OCI-LY3 (cell line): ENCODE measurements around the gene GPR150.

ENCODE experiments used
- H2AFZ ChIP-seq: fragments of 200-600, 300-600 bp; shearing (Covaris generic); 2 replicates; pipeline ENCODE4 v1.6.0; 2014; ENCODE audit warnings: antibody characterized with exemption, low read depth, low read length
- H3K27ac ChIP-seq: fragments of 200-600, 300-600 bp; sonication (generic); 2 replicates; pipeline ENCODE4 v1.5.1; 2014; ENCODE audit warnings: mild to moderate bottlenecking, low read length, moderate library complexity, mixed read lengths
- H3K27me3 ChIP-seq: fragments of 200-600, 300-600 bp; sonication (generic); 2 replicates; pipeline ENCODE4 v1.6.1; 2014; ENCODE audit warnings: low read depth, low read length, mixed read lengths
- H3K36me3 ChIP-seq: fragments of 200-600, 300-600 bp; sonication (generic); replicated peaks from 2 replicates; pipeline ENCODE3; 2014; ENCODE audit warnings: low read depth, low read length, mixed read lengths
- H3K4me1 ChIP-seq: fragments of 300-600, 200-600 bp; sonication (generic); 2 replicates; pipeline ENCODE4 v1.6.1; 2014; ENCODE audit warnings: low read length, mixed read lengths
- H3K4me2 ChIP-seq: fragments of 200-600, 300-600 bp; sonication (generic); 2 replicates; pipeline ENCODE4 v1.6.1; 2014; ENCODE audit warnings: low read length, mixed read lengths
- H3K4me3 ChIP-seq: fragments of 300-600, 200-600 bp; sonication (generic); 2 replicates; pipeline ENCODE4 v1.5.1; 2014; ENCODE audit warnings: antibody characterized with exemption, mild to moderate bottlenecking, low read length, moderate library complexity
- H3K79me2 ChIP-seq: fragments of 300-600, 200-600 bp; shearing (Covaris generic); 2 replicates; pipeline ENCODE4 v1.6.1; 2014; ENCODE audit warnings: mild to moderate bottlenecking, low read length, mixed read lengths
- H3K9ac ChIP-seq: fragments of 300-600, 200-600 bp; shearing (Covaris generic); 2 replicates; pipeline ENCODE4 v1.6.0; 2014; ENCODE audit warnings: mild to moderate bottlenecking, low read length, moderate library complexity
- H3K9me3 ChIP-seq: fragments of 200-600, 300-600 bp; shearing (Covaris generic); 2 replicates; pipeline ENCODE4 v1.6.1; 2014; ENCODE audit warnings: low read length, mixed read lengths; ENCODE audit not compliant: insufficient read depth
- H4K20me1 ChIP-seq: fragments of 200-600, 300-600 bp; sonication (generic); 2 replicates; pipeline ENCODE4 v1.6.1; 2016; ENCODE audit warnings: low read length, mixed read lengths; ENCODE audit not compliant: insufficient read depth
- CTCF ChIP-seq: fragments of 200-600, 300-600 bp; sonication (generic); IDR thresholded peaks from 2 replicates; pipeline ENCODE4 v1.5.1; 2014; ENCODE audit warnings: antibody characterized with exemption, low read length, low read depth
- EZH2phosphoT487 ChIP-seq: fragments of 200-600 bp; shearing (Covaris generic); IDR thresholded peaks from 2 replicates; pipeline ENCODE4 v1.6.1; 2018; ENCODE audit warnings: antibody characterized with exemption, mixed run types, low read depth

GPR150 gene

GRCh38 chr5:95617057-95617456 lies 2.8 kb upstream of the GPR150 start:
- Histone ChIP-seq H3K4me2 (peak overlapping the region; percentile 48), H3K36me3 (no peaks in the 10 kb centered on the region), H4K20me1 (no peaks in the 10 kb centered on the region), H3K9ac (no peak overlapping the region), H3K9me3 (no peaks in the 10 kb centered on the region), H3K27ac (no peak overlapping the region), H3K4me3 (no peak overlapping the region), H3K27me3 (no peaks in the 10 kb centered on the region), H3K4me1 (peaks cover 19% of the 10 kb centered on the region), H3K79me2 (no peaks in the 10 kb centered on the region), H2AFZ (0 out of 2 replicates have a peak overlapping the region, but pooled peaks have one; percentile 28)
- TF ChIP-seq EZH2phosphoT487 (no peak), CTCF (no peak)

- no peak overlapping the region for H3K4me2 ChIP-seq
- no peaks in the 10 kb centered on the region for H3K27me3 ChIP-seq
- H3K79me2 ChIP-seq: no peaks in the 10 kb centered on the region
- H3K4me3 ChIP-seq: no peak overlapping the region
- no peaks in the 10 kb centered on the region for H3K9me3 ChIP-seq
- H3K9ac ChIP-seq: no peak overlapping the region
- no peaks in the 10 kb centered on the region for H3K36me3 ChIP-seq
- no peak overlapping the region for H3K27ac ChIP-seq
- no peak overlapping the region for H2AFZ ChIP-seq
- H3K4me1 ChIP-seq: peaks cover 19% of the 10 kb centered on the region
- TF ChIP-seq CTCF (no peak), EZH2phosphoT487 (no peak)
- H4K20me1 ChIP-seq: no peaks in the 10 kb centered on the region
Measured at GRCh38 chr5:95619096-95619495, 791 bp upstream of the GPR150 start.

- no peak overlapping the region for H2AFZ ChIP-seq
- H3K79me2 ChIP-seq: no peaks in the 10 kb centered on the region
- H4K20me1 ChIP-seq: no peaks in the 10 kb centered on the region
- H3K4me2 ChIP-seq: no peak overlapping the region
- no peaks in the 10 kb centered on the region for H3K36me3 ChIP-seq
- H3K4me1 ChIP-seq: peaks cover 18% of the 10 kb centered on the region
- H3K4me3 ChIP-seq: no peak overlapping the region
- H3K9me3 ChIP-seq: no peaks in the 10 kb centered on the region
- H3K27ac ChIP-seq: no peak overlapping the region
- H3K9ac ChIP-seq: no peak overlapping the region
- no peak for TF ChIP-seq CTCF
- TF ChIP-seq EZH2phosphoT487: no peak
- no peaks in the 10 kb centered on the region for H3K27me3 ChIP-seq
Measured at GRCh38 chr5:95619514-95620029, 315 bp upstream of the GPR150 start.

GRCh38 chr5:95620870-95621838 lies 1.3 kb downstream of the GPR150 start:
- peaks cover 9% of the 10 kb centered on the region for H3K4me1 ChIP-seq
- H2AFZ ChIP-seq: no peak overlapping the region
- no peaks in the 10 kb centered on the region for H4K20me1 ChIP-seq
- no peak overlapping the region for H3K4me3 ChIP-seq
- TF ChIP-seq EZH2phosphoT487 (no peak), CTCF (no peak)
- no peaks in the 10 kb centered on the region for H3K27me3 ChIP-seq
- H3K4me2 ChIP-seq: no peak overlapping the region
- H3K9me3 ChIP-seq: no peaks in the 10 kb centered on the region
- no peaks in the 10 kb centered on the region for H3K36me3 ChIP-seq
- no peak overlapping the region for H3K9ac ChIP-seq
- H3K79me2 ChIP-seq: no peaks in the 10 kb centered on the region
- no peak overlapping the region for H3K27ac ChIP-seq
